Fibroblast of lung (primary cell): ENCODE measurements around the gene CLSTN1. TPM values are rescaled to one million over a fixed set of nuclear protein-coding genes. Genes with fewer than 3 reads are reported as not detected.
"Not testable (repeated sequence)": the region's sequence is repeated elsewhere in the genome, so short reads cannot be mapped to it uniquely, and the experiment has no call there.

Source experiments
- DNase-seq, 2 donors: peaks; one replicate each; pipeline versions ENCODE4 v3.0.0 to v3.0.0-alpha.2; 2010; ENCODE audit warnings: low read depth in 2 of 2
- H2AFZ ChIP-seq: 2 replicates; pipeline ENCODE4 v1.5.1; 2012; ENCODE audit warnings: low read length, control low read depth, inconsistent platforms
- H3K27ac ChIP-seq: 2 replicates; pipeline ENCODE4 v1.5.1; 2011; ENCODE audit warnings: low read length, control low read depth; ENCODE audit not compliant: insufficient read depth
- H3K27me3 ChIP-seq: 2 replicates; pipeline ENCODE4 v1.5.1; 2011; ENCODE audit warnings: mild to moderate bottlenecking, low read length; ENCODE audit not compliant: control insufficient read depth, insufficient read depth
- H3K36me3 ChIP-seq: 2 replicates; pipeline ENCODE4 v1.5.1; 2011; ENCODE audit warnings: low read length; ENCODE audit not compliant: control insufficient read depth, insufficient read depth
- H3K4me1 ChIP-seq: 2 replicates; pipeline ENCODE4 v1.5.1; 2011; ENCODE audit warnings: low read length; ENCODE audit not compliant: control insufficient read depth, insufficient read depth; ENCODE audit errors: extremely low read depth
- H3K4me2 ChIP-seq: 2 replicates; pipeline ENCODE4 v1.5.1; 2011; ENCODE audit warnings: low read length, control low read depth; ENCODE audit not compliant: insufficient read depth; ENCODE audit errors: extremely low read depth
- H3K4me3 ChIP-seq, 4 experiments: fragments of 200-600 bp in 1 of 4; sonication (generic) in 1 of 4; replicated peaks in 1 of 4; 2 replicates each; pipeline ENCODE4 v1.5.1; 2011 to 2016; ENCODE audit warnings: low read length in 4 of 4, low read depth in 3 of 4, mild to moderate bottlenecking in 3 of 4, control low read depth in 2 of 4, inconsistent platforms in 1 of 4, mixed read lengths in 1 of 4; ENCODE audit not compliant: insufficient read depth in 1 of 4; ENCODE audit errors: control extremely low read depth in 1 of 4
- H3K79me2 ChIP-seq: 2 replicates; pipeline ENCODE4 v1.5.1; 2012; ENCODE audit warnings: mild to moderate bottlenecking, low read length, inconsistent platforms; ENCODE audit not compliant: control insufficient read depth, insufficient read depth
- H3K9ac ChIP-seq: 2 replicates; pipeline ENCODE4 v1.5.1; 2011; ENCODE audit warnings: mild to moderate bottlenecking, low read length, control low read depth; ENCODE audit not compliant: insufficient read depth
- H3K9me3 ChIP-seq: 2 replicates; pipeline ENCODE4 v1.5.1; 2012; ENCODE audit warnings: low read depth, low read length; ENCODE audit not compliant: control insufficient read depth, insufficient read depth
- H4K20me1 ChIP-seq: 2 replicates; pipeline ENCODE4 v1.5.1; 2011; ENCODE audit warnings: low read length; ENCODE audit not compliant: control insufficient read depth, insufficient read depth; ENCODE audit errors: extremely low read depth
- EZH2 ChIP-seq: IDR thresholded peaks from 2 replicates; pipeline ENCODE4 v1.5.1; 2012; ENCODE audit warnings: low read length, control low read depth, mild to moderate bottlenecking; ENCODE audit errors: missing control alignments
- polyA plus RNA-seq, 2 donors: library from polyadenylated mRNA; depleted of rRNA in 1 of 2; stranded (reverse) in 1 of 2; unstranded in 1 of 2; fragments of >200 nt; gene quantifications; 2 replicates each; pipeline ENCODE4 v1.2.1, GENCODE V29; 2011 to 2012; ENCODE audit warnings: missing spikeins in 1 of 2
- total RNA-seq: library from RNA; depleted of rRNA; stranded (reverse); fragments of >200 nt; gene quantifications from 2 replicates; pipeline ENCODE4 v1.2.1, GENCODE V29; 2014
- TF ChIP-seq, protein P1 (sequence below), 2 donors: IDR thresholded peaks in 1 of 2; conservative IDR thresholded peaks in 1 of 2; 1 replicate in 1 of 2; 2 replicates in 1 of 2; pipeline ENCODE4 v1.5.1; 2011 to 2012; ENCODE audit warnings: low read length in 2 of 2, control low read depth in 1 of 2, inconsistent platforms in 1 of 2, low read depth in 1 of 2, mild to moderate bottlenecking in 1 of 2

Gene CLSTN1
- total and polyA plus RNA-seq, 2 donors (not counting 1 experiment from before 2014, with no cell fraction given): 57.4 to 115 TPM

DNA sequence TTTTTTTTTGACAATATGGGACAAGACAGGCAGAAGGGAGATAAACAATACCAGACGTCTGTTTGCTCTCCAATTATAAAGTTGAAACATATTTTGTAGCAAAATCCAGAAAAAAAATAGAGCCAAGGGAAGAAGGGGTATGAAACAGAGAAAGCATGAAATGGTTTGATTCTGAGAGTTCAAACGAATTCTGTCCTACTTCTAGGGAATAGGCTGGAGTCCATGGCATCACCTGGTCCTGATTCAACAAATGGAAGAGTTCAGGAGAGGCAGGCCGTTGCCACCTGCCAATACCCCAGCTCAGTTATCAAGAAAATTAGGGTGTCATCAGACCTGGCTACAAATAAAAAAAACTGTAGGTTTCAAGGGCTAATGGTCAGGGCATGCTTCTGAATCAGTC, 71.8 kb downstream of the CLSTN1 start:
- Histone ChIP-seq H3K4me2 (no peak overlapping the region), H3K36me3 (peaks cover 4% of the 10 kb centered on the region), H3K9me3 (no peaks in the 10 kb centered on the region), H3K27ac (no peak overlapping the region), H3K4me1 (no peaks in the 10 kb centered on the region), H3K27me3 (no peaks in the 10 kb centered on the region), H4K20me1 (no peaks in the 10 kb centered on the region), H2AFZ (no peak overlapping the region), H3K9ac (no peak overlapping the region), H3K4me3 (no peak overlapping the region), H3K79me2 (no peaks in the 10 kb centered on the region)
- DNase-seq: no peak
- TF ChIP-seq EZH2: no peak
- TF ChIP-seq, protein P1, sequence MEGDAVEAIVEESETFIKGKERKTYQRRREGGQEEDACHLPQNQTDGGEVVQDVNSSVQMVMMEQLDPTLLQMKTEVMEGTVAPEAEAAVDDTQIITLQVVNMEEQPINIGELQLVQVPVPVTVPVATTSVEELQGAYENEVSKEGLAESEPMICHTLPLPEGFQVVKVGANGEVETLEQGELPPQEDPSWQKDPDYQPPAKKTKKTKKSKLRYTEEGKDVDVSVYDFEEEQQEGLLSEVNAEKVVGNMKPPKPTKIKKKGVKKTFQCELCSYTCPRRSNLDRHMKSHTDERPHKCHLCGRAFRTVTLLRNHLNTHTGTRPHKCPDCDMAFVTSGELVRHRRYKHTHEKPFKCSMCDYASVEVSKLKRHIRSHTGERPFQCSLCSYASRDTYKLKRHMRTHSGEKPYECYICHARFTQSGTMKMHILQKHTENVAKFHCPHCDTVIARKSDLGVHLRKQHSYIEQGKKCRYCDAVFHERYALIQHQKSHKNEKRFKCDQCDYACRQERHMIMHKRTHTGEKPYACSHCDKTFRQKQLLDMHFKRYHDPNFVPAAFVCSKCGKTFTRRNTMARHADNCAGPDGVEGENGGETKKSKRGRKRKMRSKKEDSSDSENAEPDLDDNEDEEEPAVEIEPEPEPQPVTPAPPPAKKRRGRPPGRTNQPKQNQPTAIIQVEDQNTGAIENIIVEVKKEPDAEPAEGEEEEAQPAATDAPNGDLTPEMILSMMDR (conservative IDR thresholded peaks at IDR 0.05 in 1 of 2, IDR thresholded peaks at IDR 0.05 in 1 of 2; ENCODE audit: low read depth in 1 of 2, low read length in 2 of 2): no peak

DNA sequence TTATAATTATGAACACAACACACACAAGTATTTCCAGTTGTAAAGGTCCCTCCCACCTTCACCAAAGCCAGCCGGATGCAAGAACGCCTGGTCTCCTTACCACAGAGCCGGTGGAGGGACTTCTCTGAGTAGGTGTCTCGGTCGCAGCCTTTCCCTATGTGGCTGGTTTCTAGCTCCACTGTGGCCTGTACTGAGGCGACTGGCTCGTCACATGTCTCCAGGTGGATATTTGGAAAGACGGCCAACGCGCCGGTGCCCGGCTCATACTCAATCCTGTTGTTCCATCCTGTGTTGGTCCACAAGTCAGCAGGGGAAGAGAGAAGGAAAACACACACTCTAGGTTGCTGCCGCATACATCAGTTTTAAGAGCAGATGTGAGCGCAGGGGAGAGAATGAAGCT, 74.4 kb downstream of the CLSTN1 start:
- no peak overlapping the region for H2AFZ ChIP-seq
- H3K36me3 ChIP-seq: peaks cover 6% of the 10 kb centered on the region
- no peak overlapping the region for H3K4me3 ChIP-seq
- no peaks in the 10 kb centered on the region for H3K79me2 ChIP-seq
- no peak overlapping the region for H3K27ac ChIP-seq
- H3K9ac ChIP-seq: no peak overlapping the region
- H3K27me3 ChIP-seq: no peaks in the 10 kb centered on the region
- TF ChIP-seq EZH2: no peak
- TF ChIP-seq, protein P1 (conservative IDR thresholded peaks at IDR 0.05 in 1 of 2, IDR thresholded peaks at IDR 0.05 in 1 of 2; ENCODE audit: low read depth in 1 of 2, low read length in 2 of 2): no peak
- no peaks in the 10 kb centered on the region for H4K20me1 ChIP-seq
- H3K9me3 ChIP-seq: no peaks in the 10 kb centered on the region
- no peak overlapping the region for H3K4me2 ChIP-seq
- no peak for DNase-seq
- H3K4me1 ChIP-seq: no peaks in the 10 kb centered on the region

DNA sequence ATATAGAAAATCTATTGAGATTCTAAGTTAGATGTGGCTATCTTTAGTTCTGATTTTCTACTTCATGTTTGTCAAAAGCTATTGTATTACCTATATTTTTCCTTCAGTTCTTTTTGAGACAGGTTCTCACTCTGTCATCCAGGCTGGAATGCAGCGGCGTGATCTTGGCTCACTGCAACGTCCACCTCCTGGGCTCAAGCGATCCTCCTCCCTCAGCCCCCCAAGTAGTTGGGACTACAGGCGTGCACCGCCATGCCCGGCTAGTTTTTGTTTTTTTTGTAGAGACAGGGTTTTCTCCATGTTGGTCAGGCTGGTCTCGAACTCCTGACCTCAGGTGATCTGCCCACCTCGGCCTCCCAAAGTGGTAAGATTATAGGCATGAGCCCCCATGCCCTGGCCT, 75.4 kb downstream of the CLSTN1 start:
- DNase-seq, H3K79me2 ChIP-seq, H3K36me3 ChIP-seq, H4K20me1 ChIP-seq, H3K27me3 ChIP-seq, H3K9me3 ChIP-seq, H3K4me2 ChIP-seq, H3K9ac ChIP-seq, H3K4me3 ChIP-seq, H2AFZ ChIP-seq, H3K27ac ChIP-seq, H3K4me1 ChIP-seq: not testable (repeated sequence)
